ENCODE data around the gene GTF2A1L.

GTF2A1L gene

GRCh38 chr2:48677450-48677849 lies 59.8 kb downstream of the GTF2A1L start:
- Histone ChIP-seq H3K4me2 (ENCODE audit: low read depth, low read length, poor library complexity, severe bottlenecking) (no peak overlapping the region), H4K20me1 (ENCODE audit: low read depth, low read length) (no peaks in the 10 kb centered on the region), H3K9ac (ENCODE audit: low read length) (no peak overlapping the region), H3K9me3 (ENCODE audit: insufficient read depth, low read length) (no peaks in the 10 kb centered on the region), H3K27me3 (ENCODE audit: low read length) (no peaks in the 10 kb centered on the region), H3F3A (ENCODE audit: insufficient read depth) (no peaks in the 10 kb centered on the region), H3K79me2 (ENCODE audit: insufficient read depth, low read length) (no peaks in the 10 kb centered on the region), H3K4me3 (ENCODE audit: insufficient read depth, low read length, poor library complexity, severe bottlenecking) (no peak overlapping the region), H3K36me3 (ENCODE audit: low read length) (no peaks in the 10 kb centered on the region), H2AFZ (ENCODE audit: low read depth, low read length, severe bottlenecking) (no peak overlapping the region), H3K27ac (ENCODE audit: low read depth, low read length) (no peak overlapping the region), H3K9me2 (replicated peaks; ENCODE audit: insufficient read depth, low read length) (no peaks in the 10 kb centered on the region)
- TF ChIP-seq EZH2phosphoT487 (conservative IDR thresholded peaks at IDR 0.05; ENCODE audit: low read length) (no peak), CTCF (IDR thresholded peaks at IDR 0.05; ENCODE audit: insufficient read depth, low read length, poor library complexity, severe bottlenecking) (no peak)

GRCh38 chr2:48685126-48685525 lies 67.5 kb downstream of the GTF2A1L start:
- Histone ChIP-seq H2AFZ (ENCODE audit: low read depth, low read length, severe bottlenecking) (no peak overlapping the region), H3K9me3 (ENCODE audit: insufficient read depth, low read length) (no peaks in the 10 kb centered on the region), H3K27ac (ENCODE audit: low read depth, low read length) (no peak overlapping the region), H3K36me3 (ENCODE audit: low read length) (no peaks in the 10 kb centered on the region), H3K4me3 (ENCODE audit: insufficient read depth, low read length, poor library complexity, severe bottlenecking) (no peak overlapping the region), H3K9me2 (replicated peaks; ENCODE audit: insufficient read depth, low read length) (no peaks in the 10 kb centered on the region), H3F3A (ENCODE audit: insufficient read depth) (no peaks in the 10 kb centered on the region), H3K79me2 (ENCODE audit: insufficient read depth, low read length) (no peaks in the 10 kb centered on the region), H4K20me1 (ENCODE audit: low read depth, low read length) (no peaks in the 10 kb centered on the region), H3K4me2 (ENCODE audit: low read depth, low read length, poor library complexity, severe bottlenecking) (no peak overlapping the region), H3K9ac (ENCODE audit: low read length) (no peak overlapping the region), H3K27me3 (ENCODE audit: low read length) (no peaks in the 10 kb centered on the region)
- TF ChIP-seq EZH2phosphoT487 (conservative IDR thresholded peaks at IDR 0.05; ENCODE audit: low read length) (no peak), CTCF (IDR thresholded peaks at IDR 0.05; ENCODE audit: insufficient read depth, low read length, poor library complexity, severe bottlenecking) (no peak)

- Histone ChIP-seq H3K4me3 (ENCODE audit: insufficient read depth, low read length, poor library complexity, severe bottlenecking) (no peak overlapping the region), H2AFZ (ENCODE audit: low read depth, low read length, severe bottlenecking) (no peak overlapping the region), H3K9ac (ENCODE audit: low read length) (no peak overlapping the region), H3K9me3 (ENCODE audit: insufficient read depth, low read length) (no peaks in the 10 kb centered on the region), H3F3A (ENCODE audit: insufficient read depth) (no peaks in the 10 kb centered on the region), H3K27me3 (ENCODE audit: low read length) (no peaks in the 10 kb centered on the region), H3K4me2 (ENCODE audit: low read depth, low read length, poor library complexity, severe bottlenecking) (no peak overlapping the region), H3K79me2 (ENCODE audit: insufficient read depth, low read length) (no peaks in the 10 kb centered on the region), H3K36me3 (ENCODE audit: low read length) (no peaks in the 10 kb centered on the region), H3K27ac (ENCODE audit: low read depth, low read length) (no peak overlapping the region), H3K9me2 (replicated peaks; ENCODE audit: insufficient read depth, low read length) (no peaks in the 10 kb centered on the region), H4K20me1 (ENCODE audit: low read depth, low read length) (no peaks in the 10 kb centered on the region)
- TF ChIP-seq CTCF (IDR thresholded peaks at IDR 0.05; ENCODE audit: insufficient read depth, low read length, poor library complexity, severe bottlenecking) (no peak), EZH2phosphoT487 (conservative IDR thresholded peaks at IDR 0.05; ENCODE audit: low read length) (no peak)
Observed at GRCh38 chr2:48691935-48692691, 74.5 kb downstream of the GTF2A1L start.

All from SU-DHL-6 (cell line).